Panc1 (cell line): ENCODE results near the gene PIK3R6. TPM values are rescaled to one million over a fixed set of nuclear protein-coding genes. Genes with fewer than 3 reads are reported as not detected.

Source experiments
- ATAC-seq: fragments of 200-7000 bp; cut with Tn5 transposase; 2 replicates; pipeline ENCODE4 v1.9.1; 2020; ENCODE audit warnings: mild to moderate bottlenecking, moderate library complexity
- BruUV-seq: library from RNA; stranded (reverse); fragments of 400-500 nt; replicated peaks from 2 replicates; lab custom pipeline; 2021; lab: Mats Ljungman, UMichigan
- CTCF ChIA-PET: fragments of 300-600 bp; sonication (Branson Sonifier 250); formaldehyde crosslinking; loops from one replicate; lab custom pipeline; 2022; ENCODE audit warnings: antibody characterized with exemption; lab: Charles Lee
- POLR2A ChIA-PET: fragments of 300-600 bp; sonication (Branson Sonifier 250); formaldehyde crosslinking; loops from one replicate; lab custom pipeline; 2022; ENCODE audit warnings: antibody characterized with exemption; lab: Charles Lee
- DNase-seq: peaks from one replicate; pipeline ENCODE4 v3.0.0-alpha.2; 2010; ENCODE audit warnings: low read depth, low spot score
- H3K27ac ChIP-seq: 2 replicates; pipeline ENCODE4 v1.5.1; 2011; ENCODE audit warnings: mild to moderate bottlenecking, low read length, inconsistent platforms
- H3K27me3 ChIP-seq: fragments of 200-500 bp; sonication (Bioruptor generic); 2 replicates; pipeline ENCODE4 v1.6.0; 2014; ENCODE audit warnings: low read length, inconsistent platforms; ENCODE audit not compliant: control insufficient read depth, insufficient read depth
- H3K36me3 ChIP-seq: fragments of 200-500 bp; sonication (Bioruptor generic); 2 replicates; pipeline ENCODE4 v1.5.1; 2014; ENCODE audit warnings: inconsistent platforms, mild to moderate bottlenecking, low read length, moderate library complexity; ENCODE audit not compliant: control insufficient read depth, insufficient read depth
- H3K4me1 ChIP-seq: 2 replicates; pipeline ENCODE4 v1.5.1; 2011; ENCODE audit warnings: inconsistent platforms, mild to moderate bottlenecking, low read length, moderate library complexity; ENCODE audit not compliant: control insufficient read depth, insufficient read depth
- H3K4me3 ChIP-seq, 2 experiments: 2 replicates each; pipeline ENCODE4 v1.5.1; 2011 to 2012; ENCODE audit warnings: low read depth in 2 of 2, low read length in 2 of 2, mild to moderate bottlenecking in 2 of 2, inconsistent platforms in 1 of 2, moderate library complexity in 1 of 2
- H3K9me3 ChIP-seq: fragments of 200-500 bp; sonication (Bioruptor generic); 2 replicates; pipeline ENCODE4 v1.5.1; 2014; ENCODE audit warnings: low read depth, mild to moderate bottlenecking, inconsistent platforms, low read length, moderate library complexity; ENCODE audit not compliant: control insufficient read depth, insufficient read depth
- POLR2AphosphoS5 ChIP-seq: IDR thresholded peaks from 2 replicates; pipeline ENCODE4 v1.6.1; 2012; ENCODE audit warnings: mild to moderate bottlenecking, low read depth, low read length, moderate library complexity
- SIN3A ChIP-seq: IDR thresholded peaks from 2 replicates; pipeline ENCODE4 v1.6.1; 2012; ENCODE audit warnings: low read depth, mild to moderate bottlenecking, low read length, moderate library complexity, borderline replicate concordance; ENCODE audit not compliant: insufficient read depth
- TCF7L2 ChIP-seq: IDR thresholded peaks from 2 replicates; pipeline ENCODE4 v1.6.1; 2011; ENCODE audit warnings: mild to moderate bottlenecking, low read depth, low read length, inconsistent platforms
- in situ Hi-C: cut with HindIII; loops from 2 replicates; pipeline ENCODE4 v1.10.0; 2016; ENCODE audit warnings: low sequenced_read_pairs, low pct_unique_long_range_greater_than_20kb
- intact Hi-C: fragments of 100-400 bp; cut with micrococcal nuclease; formaldehyde crosslinking; loops from one replicate; pipeline ENCODE4 v1.10.0; 2022; ENCODE audit not compliant: unreplicated experiment
- total RNA-seq: library from RNA; stranded (reverse); gene quantifications from one replicate; pipeline ENCODE4 v1.2.1, GENCODE V29; 2021; ENCODE audit not compliant: unreplicated experiment
- TF ChIP-seq, protein P1 (sequence below): fragments of 450-650 bp; IDR thresholded peaks from 2 replicates; pipeline ENCODE4 v1.5.1; 2017; ENCODE audit warnings: mild to moderate bottlenecking
- TF ChIP-seq, protein P2 (sequence below), 2 experiments: IDR thresholded peaks; 2 replicates each; pipeline ENCODE4 v1.6.1; 2011 to 2012; ENCODE audit warnings: low read depth in 2 of 2, control low read depth in 1 of 2, low read length in 1 of 2, mild to moderate bottlenecking in 1 of 2, moderate library complexity in 1 of 2; ENCODE audit not compliant: insufficient read depth in 1 of 2

The PIK3R6 gene
- total RNA-seq, 1 experiment from 2014 or later: not detected

DNA sequence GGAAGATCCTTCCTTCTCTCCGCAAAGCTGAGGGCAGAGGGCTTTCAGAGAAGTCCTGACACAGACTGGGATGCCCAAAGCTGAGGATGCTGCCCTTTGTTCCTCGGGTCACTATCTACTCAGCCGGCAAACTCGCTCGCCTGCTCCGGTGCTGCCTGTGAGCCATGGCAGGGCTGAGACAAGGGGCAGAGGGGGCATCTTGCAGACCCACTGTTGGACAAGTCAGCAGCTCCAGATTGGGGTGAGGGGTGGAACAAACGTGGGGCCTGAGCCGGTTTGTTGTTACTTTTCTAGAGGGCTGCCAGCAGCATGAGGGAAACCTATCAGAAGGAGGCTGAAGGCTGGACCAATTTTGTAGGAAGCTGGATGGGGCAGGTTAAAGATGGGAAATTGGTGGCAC lies 47.1 kb upstream of the PIK3R6 start:
- TF ChIP-seq SIN3A (no peak), TCF7L2 (no peak), POLR2AphosphoS5 (no peak)
- TF ChIP-seq, protein P1, sequence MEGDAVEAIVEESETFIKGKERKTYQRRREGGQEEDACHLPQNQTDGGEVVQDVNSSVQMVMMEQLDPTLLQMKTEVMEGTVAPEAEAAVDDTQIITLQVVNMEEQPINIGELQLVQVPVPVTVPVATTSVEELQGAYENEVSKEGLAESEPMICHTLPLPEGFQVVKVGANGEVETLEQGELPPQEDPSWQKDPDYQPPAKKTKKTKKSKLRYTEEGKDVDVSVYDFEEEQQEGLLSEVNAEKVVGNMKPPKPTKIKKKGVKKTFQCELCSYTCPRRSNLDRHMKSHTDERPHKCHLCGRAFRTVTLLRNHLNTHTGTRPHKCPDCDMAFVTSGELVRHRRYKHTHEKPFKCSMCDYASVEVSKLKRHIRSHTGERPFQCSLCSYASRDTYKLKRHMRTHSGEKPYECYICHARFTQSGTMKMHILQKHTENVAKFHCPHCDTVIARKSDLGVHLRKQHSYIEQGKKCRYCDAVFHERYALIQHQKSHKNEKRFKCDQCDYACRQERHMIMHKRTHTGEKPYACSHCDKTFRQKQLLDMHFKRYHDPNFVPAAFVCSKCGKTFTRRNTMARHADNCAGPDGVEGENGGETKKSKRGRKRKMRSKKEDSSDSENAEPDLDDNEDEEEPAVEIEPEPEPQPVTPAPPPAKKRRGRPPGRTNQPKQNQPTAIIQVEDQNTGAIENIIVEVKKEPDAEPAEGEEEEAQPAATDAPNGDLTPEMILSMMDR: no peak
- TF ChIP-seq, protein P2, sequence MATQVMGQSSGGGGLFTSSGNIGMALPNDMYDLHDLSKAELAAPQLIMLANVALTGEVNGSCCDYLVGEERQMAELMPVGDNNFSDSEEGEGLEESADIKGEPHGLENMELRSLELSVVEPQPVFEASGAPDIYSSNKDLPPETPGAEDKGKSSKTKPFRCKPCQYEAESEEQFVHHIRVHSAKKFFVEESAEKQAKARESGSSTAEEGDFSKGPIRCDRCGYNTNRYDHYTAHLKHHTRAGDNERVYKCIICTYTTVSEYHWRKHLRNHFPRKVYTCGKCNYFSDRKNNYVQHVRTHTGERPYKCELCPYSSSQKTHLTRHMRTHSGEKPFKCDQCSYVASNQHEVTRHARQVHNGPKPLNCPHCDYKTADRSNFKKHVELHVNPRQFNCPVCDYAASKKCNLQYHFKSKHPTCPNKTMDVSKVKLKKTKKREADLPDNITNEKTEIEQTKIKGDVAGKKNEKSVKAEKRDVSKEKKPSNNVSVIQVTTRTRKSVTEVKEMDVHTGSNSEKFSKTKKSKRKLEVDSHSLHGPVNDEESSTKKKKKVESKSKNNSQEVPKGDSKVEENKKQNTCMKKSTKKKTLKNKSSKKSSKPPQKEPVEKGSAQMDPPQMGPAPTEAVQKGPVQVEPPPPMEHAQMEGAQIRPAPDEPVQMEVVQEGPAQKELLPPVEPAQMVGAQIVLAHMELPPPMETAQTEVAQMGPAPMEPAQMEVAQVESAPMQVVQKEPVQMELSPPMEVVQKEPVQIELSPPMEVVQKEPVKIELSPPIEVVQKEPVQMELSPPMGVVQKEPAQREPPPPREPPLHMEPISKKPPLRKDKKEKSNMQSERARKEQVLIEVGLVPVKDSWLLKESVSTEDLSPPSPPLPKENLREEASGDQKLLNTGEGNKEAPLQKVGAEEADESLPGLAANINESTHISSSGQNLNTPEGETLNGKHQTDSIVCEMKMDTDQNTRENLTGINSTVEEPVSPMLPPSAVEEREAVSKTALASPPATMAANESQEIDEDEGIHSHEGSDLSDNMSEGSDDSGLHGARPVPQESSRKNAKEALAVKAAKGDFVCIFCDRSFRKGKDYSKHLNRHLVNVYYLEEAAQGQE (IDR thresholded peaks at IDR 0.05; ENCODE audit: insufficient read depth in 1 of 2, low read depth in 2 of 2, low read length in 1 of 2): no peak
- DNase-seq (no peak), ATAC-seq (no peak)
- intact Hi-C loops (no loop called here), in situ Hi-C loops (no loop called here)
- no peaks in the 10 kb centered on the region for H3K36me3 ChIP-seq
- POLR2A ChIA-PET: no interaction called here
- H3K9me3 ChIP-seq: no peaks in the 10 kb centered on the region
- no peaks in the 10 kb centered on the region for H3K27me3 ChIP-seq
- BruUV-seq: no TSS peak
- H3K4me1 ChIP-seq: no peaks in the 10 kb centered on the region
- CTCF ChIA-PET: no interaction called here
- H3K4me3 ChIP-seq: no peak overlapping the region
- H3K27ac ChIP-seq: no peak overlapping the region

- intact Hi-C loops: no loop called here
- no peaks in the 10 kb centered on the region for H3K27me3 ChIP-seq
- H3K4me1 ChIP-seq: no peaks in the 10 kb centered on the region
- CTCF ChIA-PET: no interaction called here
- no peak for TF ChIP-seq POLR2AphosphoS5
- no peak for TF ChIP-seq SIN3A
- TF ChIP-seq, protein P1: no peak
- TF ChIP-seq, protein P2 (IDR thresholded peaks at IDR 0.05; ENCODE audit: insufficient read depth in 1 of 2, low read depth in 2 of 2, low read length in 1 of 2): no peak
- no peak overlapping the region for H3K27ac ChIP-seq
- DNase-seq: no peak
- no peak for ATAC-seq
- no peaks in the 10 kb centered on the region for H3K9me3 ChIP-seq
- in situ Hi-C loops: no loop called here
- no peak overlapping the region for H3K4me3 ChIP-seq
- POLR2A ChIA-PET: no interaction called here
- no peaks in the 10 kb centered on the region for H3K36me3 ChIP-seq
- no TSS peak for BruUV-seq
These were observed 46.4 kb upstream of the PIK3R6 start for GRCh38 chr17:8913879-8914278.
